Ascending aorta (tissue), 2 donors: ENCODE measurements around the gene GPR68. TPM values are rescaled to one million over a fixed set of nuclear protein-coding genes. Genes with fewer than 3 reads are reported as not detected.
A peak's percentile ranks its signal among the peaks of the same experiment; 100 is the strongest.

Experiments used
- DNase-seq, 2 donors: peaks; one replicate each; pipeline ENCODE4 v3.0.0-alpha.2; 2019; ENCODE audit warnings: low spot score in 2 of 2
- H3K27ac ChIP-seq, 2 donors: fragments of 200-600 bp; sonication (generic); one replicate each; pipeline ENCODE4 v1.5.1; 2016 to 2017; ENCODE audit warnings: mild to moderate bottlenecking in 1 of 2
- H3K27me3 ChIP-seq: fragments of 200-600 bp; sonication (generic); one replicate; pipeline ENCODE4 v1.5.1; 2017
- H3K36me3 ChIP-seq, 2 donors: fragments of 200-600 bp; sonication (generic); one replicate each; pipeline ENCODE4 v1.5.1; 2016
- H3K4me1 ChIP-seq, 2 donors: fragments of 200-600 bp; sonication (generic); one replicate each; pipeline ENCODE4 v1.5.1; 2016 to 2017; ENCODE audit warnings: mild to moderate bottlenecking in 1 of 2
- H3K4me3 ChIP-seq, 2 donors: fragments of 200-600 bp; sonication (generic); one replicate each; pipeline ENCODE4 v1.5.1; 2016 to 2017; ENCODE audit warnings: mild to moderate bottlenecking in 1 of 2
- H3K9me3 ChIP-seq, 2 donors: fragments of 200-600 bp; sonication (generic); one replicate each; pipeline ENCODE4 v1.5.1; 2016
- intact Hi-C: fragments of 100-400 bp; cut with DNase I; formaldehyde crosslinking; loops from one replicate; pipeline ENCODE4 v1.15.1; 2023
- total RNA-seq: library from RNA; depleted of rRNA; stranded (reverse); fragments of >200 nt; gene quantifications from one replicate; pipeline ENCODE4 v1.1.0, GENCODE V29; 2016
- TF ChIP-seq, protein P1 (sequence below), 3 experiments: fragments of 200-600 bp in 2 of 3; fragments of 450-650 bp in 1 of 3; sonication (generic) in 2 of 3; IDR thresholded peaks; one replicate each; pipeline ENCODE4 v1.5.1; 2016 to 2019; ENCODE audit warnings: antibody characterized with exemption in 3 of 3, mild to moderate bottlenecking in 1 of 3, moderate library complexity in 1 of 3

The GPR68 gene
- total RNA-seq, 1 donor from 2014 or later = not detected

DNA sequence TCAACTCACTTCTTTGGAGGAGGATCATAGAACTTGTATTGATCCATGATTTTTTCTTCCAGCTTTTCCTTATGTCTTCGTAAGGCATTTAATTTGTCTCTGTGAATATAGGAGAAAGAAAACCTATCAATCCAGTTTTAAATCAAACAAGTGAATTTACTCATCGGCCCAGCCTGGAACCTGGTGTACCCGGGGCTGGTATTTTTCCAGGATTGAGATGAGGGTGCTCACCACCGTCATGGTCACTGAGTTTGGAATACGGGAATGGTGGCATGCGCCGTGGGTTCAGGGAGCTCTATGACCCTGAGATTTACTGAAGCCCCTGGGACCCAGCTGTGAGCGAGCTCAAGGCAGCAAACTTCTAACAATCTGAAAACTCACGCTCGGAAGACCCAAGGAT is 46.5 kb upstream of the GPR68 start:
- Histone ChIP-seq H3K4me1 (no peaks in the 10 kb centered on the region), H3K27me3 (no peaks in the 10 kb centered on the region), H3K9me3 (no peaks in the 10 kb centered on the region), H3K4me3 (no peak overlapping the region), H3K36me3 (no peaks in the 10 kb centered on the region), H3K27ac (no peak overlapping the region)
- intact Hi-C loops = no loop called here
- TF ChIP-seq, protein P1, sequence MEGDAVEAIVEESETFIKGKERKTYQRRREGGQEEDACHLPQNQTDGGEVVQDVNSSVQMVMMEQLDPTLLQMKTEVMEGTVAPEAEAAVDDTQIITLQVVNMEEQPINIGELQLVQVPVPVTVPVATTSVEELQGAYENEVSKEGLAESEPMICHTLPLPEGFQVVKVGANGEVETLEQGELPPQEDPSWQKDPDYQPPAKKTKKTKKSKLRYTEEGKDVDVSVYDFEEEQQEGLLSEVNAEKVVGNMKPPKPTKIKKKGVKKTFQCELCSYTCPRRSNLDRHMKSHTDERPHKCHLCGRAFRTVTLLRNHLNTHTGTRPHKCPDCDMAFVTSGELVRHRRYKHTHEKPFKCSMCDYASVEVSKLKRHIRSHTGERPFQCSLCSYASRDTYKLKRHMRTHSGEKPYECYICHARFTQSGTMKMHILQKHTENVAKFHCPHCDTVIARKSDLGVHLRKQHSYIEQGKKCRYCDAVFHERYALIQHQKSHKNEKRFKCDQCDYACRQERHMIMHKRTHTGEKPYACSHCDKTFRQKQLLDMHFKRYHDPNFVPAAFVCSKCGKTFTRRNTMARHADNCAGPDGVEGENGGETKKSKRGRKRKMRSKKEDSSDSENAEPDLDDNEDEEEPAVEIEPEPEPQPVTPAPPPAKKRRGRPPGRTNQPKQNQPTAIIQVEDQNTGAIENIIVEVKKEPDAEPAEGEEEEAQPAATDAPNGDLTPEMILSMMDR (IDR thresholded peaks at IDR 0.05) = no peak
- DNase-seq = no peak

DNA sequence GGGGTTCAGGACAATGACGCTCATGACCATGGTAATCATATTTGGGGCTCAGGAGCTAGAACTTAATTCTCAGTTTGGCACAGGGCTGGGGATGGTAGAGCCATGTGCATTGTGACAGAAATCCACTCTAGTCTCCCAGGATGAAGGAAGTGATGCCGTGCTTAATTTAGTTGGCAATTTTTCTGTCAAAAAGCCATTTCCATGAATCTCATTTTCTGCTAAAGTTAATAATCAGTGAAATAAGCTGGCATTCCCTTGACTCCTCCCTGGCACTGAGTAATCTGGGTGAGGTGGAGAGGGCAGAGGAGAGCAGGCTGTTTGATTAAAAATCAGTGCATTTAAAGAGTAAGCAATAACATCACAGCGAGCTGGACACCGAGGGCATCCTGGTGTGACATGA is 45.0 kb upstream of the GPR68 start:
- Histone ChIP-seq H3K27me3 (no peaks in the 10 kb centered on the region), H3K36me3 (no peaks in the 10 kb centered on the region), H3K27ac (no peak overlapping the region), H3K4me1 (no peaks in the 10 kb centered on the region), H3K4me3 (no peak overlapping the region), H3K9me3 (no peaks in the 10 kb centered on the region)
- intact Hi-C loops = no loop called here
- TF ChIP-seq, protein P1 (IDR thresholded peaks at IDR 0.05) = no peak
- DNase-seq = no peak

DNA sequence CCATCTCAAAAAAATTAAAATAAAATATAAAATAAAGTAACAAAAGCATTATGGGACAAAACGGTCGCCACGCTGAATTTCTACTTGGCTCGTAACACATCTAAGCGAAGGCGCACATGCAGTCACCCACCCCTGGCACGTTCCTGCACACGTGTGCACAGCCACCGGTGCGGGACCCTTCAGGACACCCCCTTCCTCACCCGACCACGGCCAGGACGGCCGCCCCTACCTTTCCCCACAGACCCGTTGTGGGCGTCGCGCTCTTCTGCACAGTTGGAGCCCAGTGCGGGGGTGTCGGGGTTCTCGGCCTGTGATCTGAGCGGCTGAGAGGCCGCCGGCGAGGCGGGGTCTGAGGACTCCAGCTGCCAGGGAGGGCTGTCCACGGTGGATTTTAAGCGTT is 44.4 kb upstream of the GPR68 start:
- intact Hi-C loops = no loop called here
- Histone ChIP-seq H3K27me3 (no peaks in the 10 kb centered on the region), H3K9me3 (no peaks in the 10 kb centered on the region), H3K36me3 (no peaks in the 10 kb centered on the region), H3K4me1 (no peaks in the 10 kb centered on the region), H3K27ac (no peak overlapping the region), H3K4me3 (no peak overlapping the region)
- TF ChIP-seq, protein P1 (IDR thresholded peaks at IDR 0.05) = no peak
- DNase-seq = no peak

DNA sequence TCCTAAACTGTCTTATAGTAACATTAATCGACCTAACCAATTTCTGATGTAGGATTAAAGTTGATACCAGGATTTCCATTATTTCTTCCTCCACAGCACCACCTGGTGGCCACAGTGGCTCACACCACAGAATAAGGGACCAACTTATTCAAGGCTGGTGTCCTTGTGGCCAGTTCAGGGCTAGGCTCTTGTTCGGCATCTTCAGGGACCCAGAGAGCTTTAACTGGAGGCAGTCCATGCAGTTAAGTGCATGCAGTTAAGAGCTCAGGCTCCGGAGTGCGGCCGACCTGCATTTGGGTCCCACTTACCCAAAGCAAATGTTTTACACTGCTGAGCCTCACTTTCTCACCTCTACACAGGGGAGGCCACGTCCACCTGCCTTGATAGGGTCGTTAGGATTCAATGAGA is 42.0 kb upstream of the GPR68 start:
- no peaks in the 10 kb centered on the region for H3K27me3 ChIP-seq
- no peak overlapping the region for H3K4me3 ChIP-seq
- H3K9me3 ChIP-seq = no peaks in the 10 kb centered on the region
- intact Hi-C loops = loop anchor here (1.0 to 2.0 kb wide), 2 partner anchors 109 to 384 kb away; no protein-coding TSS in a partner anchor
- no peak overlapping the region for H3K27ac ChIP-seq
- peak in 1 of 2 donors; percentile 79 for DNase-seq
- TF ChIP-seq, protein P1 (IDR thresholded peaks at IDR 0.05) = peak; percentile 70 to 89 (median 76)
- H3K4me1 ChIP-seq = no peaks in the 10 kb centered on the region
- H3K36me3 ChIP-seq = no peaks in the 10 kb centered on the region

DNA sequence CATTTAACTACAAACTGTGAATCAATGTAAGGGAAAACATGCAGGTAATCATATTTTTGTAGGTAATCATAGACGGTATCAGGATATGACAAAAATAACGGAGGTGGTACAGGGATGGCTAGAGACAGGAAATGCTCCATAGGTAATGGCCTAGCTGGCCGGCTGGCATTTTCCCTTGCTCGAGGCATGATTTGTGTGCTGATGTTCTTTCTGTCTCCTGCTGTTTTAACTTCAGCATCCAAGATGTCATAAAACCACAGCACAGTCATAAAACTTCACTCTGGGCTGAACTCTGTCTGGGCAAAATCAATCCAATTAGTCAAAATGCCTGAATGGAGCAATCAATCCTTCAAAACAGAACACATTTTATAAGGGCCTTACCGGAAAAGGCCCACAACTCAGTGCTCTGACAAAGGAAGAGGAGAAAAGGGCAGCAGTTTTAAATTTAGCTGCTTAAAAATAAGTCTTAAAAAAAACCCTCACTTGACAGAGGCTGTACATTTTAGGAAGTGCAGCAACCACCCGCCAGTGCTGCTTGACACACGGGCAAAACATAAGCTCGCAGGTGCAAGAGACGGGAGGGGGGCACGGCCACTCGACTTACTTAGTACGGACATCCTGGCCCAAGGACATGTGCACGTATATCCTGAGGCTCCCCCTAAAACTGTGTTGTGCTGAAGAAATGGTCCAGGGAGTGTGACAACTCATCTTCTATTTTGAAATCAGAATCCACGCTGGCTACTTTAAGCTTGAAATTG is 40.5 kb upstream of the GPR68 start:
- DNase-seq = no peak
- H3K4me3 ChIP-seq = no peak overlapping the region
- H3K9me3 ChIP-seq = no peaks in the 10 kb centered on the region
- intact Hi-C loops = no loop called here
- no peaks in the 10 kb centered on the region for H3K4me1 ChIP-seq
- no peaks in the 10 kb centered on the region for H3K27me3 ChIP-seq
- H3K27ac ChIP-seq = no peak overlapping the region
- TF ChIP-seq, protein P1 (IDR thresholded peaks at IDR 0.05) = no peak
- H3K36me3 ChIP-seq = no peaks in the 10 kb centered on the region
